Fibroblast of skin of left biceps (primary cell): Measurements from ENCODE around the gene GARIN5A.
"Not testable (repeated sequence)": the region's sequence is repeated elsewhere in the genome, so short reads cannot be mapped to it uniquely, and the experiment has no call there.

Source experiments
- DNase-seq, 2 experiments: peaks; one replicate each; pipeline ENCODE4 v3.0.0-alpha.2; 2013; ENCODE audit warnings: low read depth in 2 of 2

Gene GARIN5A

GRCh38 chr19:50465000-50465399, 11.6 kb downstream of the GARIN5A start:
- no peak for DNase-seq

DNA sequence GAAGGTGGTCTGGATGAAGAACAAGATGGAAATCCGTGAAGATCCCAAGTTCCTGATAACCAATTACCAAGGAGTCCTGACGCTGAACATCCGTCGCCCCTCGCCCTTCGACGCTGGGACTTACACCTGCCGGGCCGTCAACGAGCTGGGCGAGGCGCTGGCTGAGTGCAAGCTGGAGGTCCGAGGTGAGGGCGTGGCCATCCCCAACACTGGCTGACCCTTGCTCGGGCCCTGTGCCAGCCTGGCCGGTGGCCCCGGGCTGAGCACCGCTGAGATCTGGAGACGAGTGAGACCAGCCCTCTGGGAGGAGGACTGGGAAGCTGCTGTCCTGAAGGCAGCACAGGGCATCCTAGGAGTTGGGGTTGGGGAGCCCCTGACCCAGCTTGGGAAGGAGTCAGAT, 12.3 kb downstream of the GARIN5A start:
- DNase-seq, result no peak

DNA sequence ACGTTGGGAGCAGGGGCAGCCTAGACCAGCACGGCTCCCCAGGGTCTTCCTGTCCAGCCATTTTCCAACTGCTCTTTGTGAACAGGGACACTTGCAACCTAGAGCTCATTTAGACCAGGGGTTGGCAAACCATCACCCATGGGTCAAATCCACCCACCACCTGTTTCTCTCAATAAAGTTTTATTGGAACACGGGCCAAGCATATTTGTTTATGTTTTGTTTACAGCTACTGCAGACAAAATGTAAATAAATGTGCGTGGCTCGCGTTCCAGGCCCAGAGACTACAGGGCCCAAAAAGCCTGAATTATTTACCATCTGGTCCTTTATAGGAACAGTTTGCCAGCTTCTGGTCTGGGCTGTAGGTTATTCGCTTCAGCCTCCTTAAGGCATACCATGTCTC, 13.7 kb downstream of the GARIN5A start:
- DNase-seq, result no peak

DNA sequence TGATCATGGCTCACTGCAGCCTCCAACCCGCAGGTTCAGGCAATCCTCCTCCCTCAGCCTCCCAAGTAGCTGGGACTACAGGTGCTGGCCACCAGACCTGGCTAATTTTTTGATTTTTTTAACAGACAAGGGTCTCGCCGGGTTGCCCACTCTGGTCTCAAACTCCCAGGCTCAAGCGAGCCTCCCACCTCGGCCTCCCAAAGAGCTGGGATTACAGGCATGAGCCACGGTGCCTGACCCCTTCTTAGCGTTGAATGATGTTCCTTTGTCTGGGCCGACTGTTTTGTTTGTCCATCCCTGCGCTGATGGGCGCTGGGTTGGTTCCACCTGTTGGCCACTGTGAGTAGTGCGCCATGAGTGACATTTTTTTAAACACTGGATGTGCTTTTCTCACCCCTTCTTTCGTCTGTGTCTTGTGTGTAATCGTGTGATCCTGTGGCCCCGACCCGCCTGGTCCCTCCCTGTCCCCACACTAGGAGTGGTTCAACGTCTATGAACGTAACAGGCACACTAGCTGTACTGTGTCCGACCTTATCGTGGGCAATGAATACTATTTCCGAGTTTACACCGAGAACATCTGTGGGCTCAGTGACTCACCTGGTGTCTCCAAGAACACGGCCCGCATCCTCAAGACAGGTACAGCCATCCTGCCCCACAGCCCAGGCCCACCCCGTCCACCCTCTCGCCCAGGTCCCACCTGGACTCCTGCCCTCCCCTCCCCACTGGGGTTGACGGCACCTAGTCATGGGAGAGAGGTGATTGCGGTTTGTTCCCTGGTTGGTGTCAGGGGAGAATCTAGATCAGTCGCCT, 15.4 kb downstream of the GARIN5A start:
- peak in 1 of 2 experiments; percentile 14 for DNase-seq

GRCh38 chr19:50460161-50460765, 16.4 kb downstream of the GARIN5A start:
- no peak for DNase-seq

DNA sequence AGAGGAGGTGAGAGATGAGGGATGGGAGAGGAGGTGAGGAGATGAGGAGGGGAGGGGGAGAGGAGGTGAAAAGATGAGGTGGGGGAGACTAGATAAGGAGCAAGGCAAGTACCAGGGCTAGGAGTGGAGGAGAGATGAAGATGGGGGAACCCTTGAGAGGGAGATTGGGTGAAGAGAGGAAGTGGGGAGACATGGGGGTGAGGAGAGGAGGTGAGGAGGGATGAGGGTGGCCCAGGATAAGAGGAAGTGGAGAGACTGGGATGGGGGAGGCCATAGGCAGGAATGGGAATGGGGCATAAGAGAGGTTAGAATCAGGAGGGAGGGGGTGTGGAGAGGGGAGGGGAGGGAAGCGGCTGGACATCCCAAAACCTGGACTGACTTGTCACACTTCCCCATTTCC, 17.0 kb downstream of the GARIN5A start:
- DNase-seq, result no peak

- DNase-seq, result no peak
Observed at GRCh38 chr19:50459067-50459456, 17.6 kb downstream of the GARIN5A start.

DNA sequence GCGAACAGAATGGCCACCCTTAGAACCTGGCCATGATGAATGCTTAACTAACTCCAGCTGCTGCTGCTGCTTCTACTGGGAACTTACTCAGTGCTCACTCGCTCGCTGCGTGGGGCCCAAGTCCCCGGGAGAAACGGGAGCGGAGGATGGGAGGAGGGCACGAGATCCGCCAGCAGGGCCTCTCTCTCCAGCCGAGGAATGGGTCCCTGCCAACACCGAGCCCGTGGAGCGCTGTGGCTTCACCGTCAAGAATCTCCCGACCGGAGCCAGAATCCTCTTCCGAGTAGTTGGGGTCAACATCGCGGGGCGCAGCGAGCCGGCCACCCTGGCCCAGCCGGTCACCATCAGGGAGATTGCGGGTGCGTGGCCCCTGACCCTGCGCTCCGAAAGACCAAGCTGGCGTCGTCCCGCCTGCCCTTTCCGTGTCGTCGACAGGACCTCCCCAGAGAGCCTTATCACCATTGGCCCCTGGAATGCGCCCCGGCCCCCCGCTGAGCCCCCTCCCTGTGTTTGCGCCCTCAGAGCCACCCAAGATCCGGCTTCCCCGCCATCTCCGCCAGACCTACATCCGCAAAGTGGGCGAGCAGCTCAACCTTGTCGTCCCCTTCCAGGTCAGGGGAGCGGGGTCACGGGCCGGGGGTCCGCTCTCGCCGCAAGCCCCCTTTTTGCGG, 18.1 kb downstream of the GARIN5A start:
- no peak for DNase-seq

GRCh38 chr19:50457300-50457699, 19.3 kb downstream of the GARIN5A start:
- no peak for DNase-seq

DNA sequence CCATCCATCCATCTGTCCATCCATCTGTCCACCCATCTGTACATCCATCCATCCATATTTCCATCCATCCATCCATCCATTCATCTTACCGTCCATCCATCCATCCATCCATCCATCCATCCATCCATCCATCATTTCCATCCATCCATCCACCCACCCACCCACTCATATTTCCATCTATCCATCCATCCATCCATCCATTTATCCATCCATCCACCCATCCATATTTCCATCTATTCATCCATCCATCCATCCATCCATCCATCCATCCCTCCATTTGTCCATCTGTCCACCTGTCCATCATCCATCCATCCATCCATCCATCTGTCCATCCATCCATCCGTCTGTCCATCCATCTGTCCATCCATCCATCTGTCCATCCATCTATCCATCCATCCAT, 20.7 kb downstream of the GARIN5A start:
- DNase-seq, result no peak

GRCh38 chr19:50453243-50453642, 23.4 kb downstream of the GARIN5A start:
- no peak for DNase-seq

- DNase-seq, result no peak
Observed at GRCh38 chr19:50451223-50451534, 25.5 kb downstream of the GARIN5A start.

GRCh38 chr19:50450369-50451222, 26.1 kb downstream of the GARIN5A start:
- DNase-seq, result no peak

GRCh38 chr19:50449236-50449899, 27.3 kb downstream of the GARIN5A start:
- DNase-seq, result no peak

DNA sequence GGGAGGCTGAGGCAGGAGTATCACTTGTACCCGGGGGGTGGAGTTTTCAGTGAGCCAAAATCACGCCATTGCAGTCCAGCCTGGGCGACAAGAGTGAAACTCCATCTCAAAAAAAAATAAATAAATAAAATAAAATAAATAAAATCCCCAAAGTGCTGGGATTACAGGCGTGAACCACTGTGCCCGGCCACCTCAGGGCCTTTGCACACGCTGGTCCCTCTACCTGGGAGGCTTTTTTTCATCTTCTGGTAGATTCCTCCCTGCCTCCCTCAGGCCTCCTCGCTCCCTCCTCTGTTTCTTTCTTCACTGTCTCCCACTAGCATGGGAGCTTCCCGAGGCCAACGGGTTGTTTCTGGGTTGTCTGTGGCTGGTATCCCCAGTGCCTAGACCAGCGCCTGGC, 28.9 kb downstream of the GARIN5A start:
- DNase-seq, result no peak

- no peak for DNase-seq
Observed at GRCh38 chr19:50447053-50447452, 29.6 kb downstream of the GARIN5A start.

GRCh38 chr19:50444059-50444458, 32.6 kb downstream of the GARIN5A start:
- DNase-seq, result no peak

DNA sequence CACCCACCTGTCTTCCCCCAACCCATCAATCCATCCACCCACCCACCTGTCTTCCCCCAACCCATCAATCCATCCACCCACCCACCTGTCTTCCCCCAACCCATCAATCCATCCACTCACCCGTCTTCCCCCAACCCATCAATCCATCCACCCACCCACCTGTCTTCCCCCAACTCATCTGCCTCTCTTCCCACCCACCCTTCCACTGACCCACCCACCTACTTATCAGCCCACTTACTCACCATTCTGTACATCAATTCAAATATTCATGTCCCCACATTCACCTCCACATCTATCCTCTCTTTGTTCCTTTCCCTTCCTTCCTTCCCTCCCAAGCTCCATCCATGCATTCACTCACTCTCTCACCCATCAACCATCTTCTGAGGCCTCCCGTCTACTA, 37.5 kb downstream of the GARIN5A start:
- DNase-seq, result not testable (repeated sequence)

GRCh38 chr19:50437862-50438449, 38.7 kb downstream of the GARIN5A start:
- no peak for DNase-seq

GRCh38 chr19:50435627-50436026, 41.0 kb downstream of the GARIN5A start:
- no peak for DNase-seq

- DNase-seq, result no peak
Observed at GRCh38 chr19:50435221-50435620, 41.4 kb downstream of the GARIN5A start.
